Erythroblast (primary cell): Measurements from ENCODE around the gene CACNA2D2.

ENCODE experiments used
- DNase-seq, 2 experiments: peaks; one replicate each; lab custom pipeline; 2025; lab: John Stamatoyannopoulos, UW
- GATA1 ChIP-seq: IDR thresholded peaks from 2 replicates; pipeline ENCODE4 v1.6.1; 2011; ENCODE audit warnings: low read depth, mild to moderate bottlenecking, control low read depth, low read length, moderate library complexity
- POLR2A ChIP-seq: IDR thresholded peaks from 2 replicates; pipeline ENCODE4 v1.6.1; 2011; ENCODE audit warnings: mild to moderate bottlenecking, low read length

The CACNA2D2 gene

DNA sequence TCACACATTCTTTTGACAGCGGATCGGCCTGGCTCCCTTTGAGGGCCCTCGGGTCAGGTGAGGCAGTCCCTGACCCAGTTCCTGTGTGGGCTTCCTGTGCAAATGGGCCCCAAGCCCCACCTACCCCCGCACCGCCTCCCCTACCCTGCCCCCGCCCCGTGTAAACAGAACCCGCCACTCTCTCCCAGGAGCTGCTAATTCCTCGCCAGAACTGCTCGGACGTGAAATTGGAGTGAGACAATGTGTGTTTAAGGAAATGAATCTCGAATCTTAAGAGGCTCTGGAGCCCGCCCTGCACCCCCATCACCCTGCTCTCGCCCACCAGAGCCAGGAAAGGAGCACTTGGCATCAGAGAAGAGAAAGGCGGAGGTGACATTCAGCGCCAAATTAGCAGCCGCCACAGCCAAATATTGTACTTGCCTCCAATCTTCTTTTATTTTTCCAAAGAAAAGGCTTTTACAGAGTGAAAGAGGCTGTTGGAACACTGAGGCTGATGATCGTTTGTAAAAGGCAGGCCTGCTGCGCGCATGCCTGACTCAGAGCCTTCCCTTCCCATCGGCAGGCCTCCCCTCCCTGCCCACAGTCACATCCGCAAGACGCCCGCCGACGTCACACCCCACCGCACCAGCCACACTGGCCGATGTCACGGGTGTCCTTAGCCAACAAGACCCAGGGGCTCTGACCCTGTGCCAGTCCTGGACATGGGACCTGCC, 53.1 kb downstream of the CACNA2D2 start:
- no peak for DNase-seq
- TF ChIP-seq POLR2A, result no peak
- no peak for TF ChIP-seq GATA1

DNA sequence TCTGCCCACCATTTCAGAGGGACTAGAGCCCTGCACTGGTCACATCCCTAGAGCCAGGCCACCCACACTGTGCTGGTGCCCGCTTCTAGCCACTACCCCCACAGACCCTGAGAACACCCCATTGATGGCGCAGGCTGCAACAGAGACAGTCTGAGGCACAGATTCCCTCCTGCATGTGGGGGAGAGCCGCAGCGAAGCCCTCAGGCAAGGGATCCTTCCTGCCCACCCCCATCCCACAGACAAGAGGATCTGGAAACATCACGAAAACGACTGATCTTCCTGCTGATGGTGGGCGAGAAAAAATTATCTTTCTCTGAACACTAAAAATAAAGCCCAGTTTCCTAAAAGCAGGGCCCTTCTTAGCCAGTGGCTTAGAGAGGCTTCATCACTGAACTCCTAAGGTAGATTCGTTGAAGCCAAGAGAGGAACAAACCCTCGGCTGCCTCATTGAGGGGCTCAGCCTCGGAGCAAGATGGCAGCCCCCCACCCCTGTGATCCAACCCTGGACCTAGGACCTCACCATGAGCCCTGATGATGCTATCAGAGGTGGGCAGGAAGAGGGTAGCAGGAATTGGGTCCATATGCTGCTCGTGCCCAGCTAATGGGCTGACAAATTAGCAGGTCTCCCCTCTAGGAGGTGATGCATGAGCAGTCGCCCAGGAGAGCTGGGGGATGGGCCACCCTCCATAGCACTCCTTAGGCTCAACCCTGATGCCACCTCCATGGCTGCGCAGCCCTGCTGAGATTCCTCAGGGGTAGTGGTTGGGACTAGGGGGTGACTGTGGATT, 54.5 kb downstream of the CACNA2D2 start:
- TF ChIP-seq GATA1, result no peak
- TF ChIP-seq POLR2A, result no peak
- no peak for DNase-seq

DNA sequence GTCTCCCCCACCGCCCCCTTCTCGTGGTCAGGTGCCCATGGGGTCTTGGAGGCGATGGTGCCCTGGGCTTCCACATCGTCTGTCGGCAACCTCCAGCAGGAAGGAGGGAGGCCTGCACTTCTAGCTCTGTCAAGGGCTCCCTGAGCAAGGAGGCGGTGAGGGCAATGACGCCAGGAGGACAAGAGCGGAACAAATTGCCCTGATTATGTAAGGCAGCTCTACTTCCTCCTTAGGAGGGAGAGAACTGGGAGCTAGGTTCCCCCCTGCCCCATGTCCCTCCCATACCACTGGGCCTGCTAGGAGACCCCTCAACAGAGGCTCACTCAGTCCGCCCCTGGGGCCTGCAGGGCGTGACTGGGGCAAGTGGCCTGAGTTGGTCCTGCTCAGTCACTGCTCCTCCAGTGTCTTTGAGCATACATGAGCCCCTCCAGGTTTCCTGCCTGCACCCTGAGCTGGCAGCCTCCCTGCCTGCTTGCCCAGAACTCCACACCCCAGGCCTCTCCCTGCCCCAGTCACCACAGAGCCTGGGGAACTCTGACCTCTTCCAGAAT, 56.1 kb downstream of the CACNA2D2 start:
- TF ChIP-seq POLR2A, result no peak
- TF ChIP-seq GATA1, result no peak
- DNase-seq, result no peak

DNA sequence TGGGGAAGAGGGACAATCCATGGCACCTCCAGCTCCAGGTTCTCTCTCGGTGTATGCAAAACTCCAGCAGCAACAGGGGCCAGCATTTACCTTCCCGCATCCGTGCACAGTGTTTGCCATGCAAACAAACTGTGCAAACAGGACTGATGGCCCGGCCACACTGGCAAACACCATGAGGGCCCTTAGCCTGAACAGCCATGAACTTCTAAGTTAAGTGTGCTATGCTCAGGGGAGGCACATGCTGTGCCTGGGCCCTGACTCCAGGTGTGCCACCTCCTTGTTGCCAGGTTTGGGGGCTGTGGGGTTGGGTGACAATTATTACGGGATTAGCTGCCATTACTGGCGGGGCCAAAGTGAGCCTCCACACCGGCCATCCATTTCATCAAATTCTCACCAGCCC, 57.5 kb downstream of the CACNA2D2 start:
- TF ChIP-seq GATA1 (no peak), POLR2A (no peak)
- no peak for DNase-seq

DNA sequence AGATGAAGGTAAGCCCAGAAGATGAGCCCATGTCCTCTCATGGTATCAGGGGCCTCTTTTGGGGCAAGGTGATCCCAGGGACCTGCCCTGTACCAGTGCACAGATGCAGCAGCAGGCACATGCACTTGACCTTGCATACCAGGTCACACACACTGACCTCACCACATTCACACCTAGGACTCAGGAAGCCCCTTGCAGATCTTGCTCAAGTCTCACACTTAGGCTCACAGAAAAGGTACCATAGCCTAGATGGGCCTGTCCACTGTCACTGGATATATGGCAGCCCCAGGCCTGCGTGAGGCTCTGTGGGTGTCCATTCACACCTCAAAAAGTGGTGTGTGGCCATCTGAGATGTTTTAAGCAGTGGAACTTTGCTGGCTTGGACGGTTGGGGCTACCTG, 58.7 kb downstream of the CACNA2D2 start:
- TF ChIP-seq POLR2A (no peak), GATA1 (no peak)
- no peak for DNase-seq

DNA sequence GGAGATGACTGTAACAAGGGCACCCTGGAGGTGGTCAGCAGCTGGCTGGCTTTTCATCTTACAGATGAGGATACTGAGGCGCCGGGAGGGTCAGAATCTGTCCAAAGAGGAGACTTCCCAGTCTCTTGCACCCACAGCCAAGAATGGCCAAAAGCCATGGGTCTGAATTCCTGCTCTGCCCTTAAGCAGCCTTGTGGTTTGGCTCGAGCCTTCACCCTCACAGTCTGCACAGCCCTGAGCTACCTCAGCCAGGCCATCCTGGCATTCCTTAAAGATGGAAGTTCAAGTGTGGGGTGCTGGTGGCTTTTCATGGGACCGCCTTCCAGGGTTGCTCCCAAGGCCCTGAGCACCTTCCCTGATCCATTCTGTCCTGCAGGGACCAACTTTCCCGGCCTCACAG, 59.2 kb downstream of the CACNA2D2 start:
- TF ChIP-seq POLR2A (no peak), GATA1 (no peak)
- DNase-seq, result no peak

DNA sequence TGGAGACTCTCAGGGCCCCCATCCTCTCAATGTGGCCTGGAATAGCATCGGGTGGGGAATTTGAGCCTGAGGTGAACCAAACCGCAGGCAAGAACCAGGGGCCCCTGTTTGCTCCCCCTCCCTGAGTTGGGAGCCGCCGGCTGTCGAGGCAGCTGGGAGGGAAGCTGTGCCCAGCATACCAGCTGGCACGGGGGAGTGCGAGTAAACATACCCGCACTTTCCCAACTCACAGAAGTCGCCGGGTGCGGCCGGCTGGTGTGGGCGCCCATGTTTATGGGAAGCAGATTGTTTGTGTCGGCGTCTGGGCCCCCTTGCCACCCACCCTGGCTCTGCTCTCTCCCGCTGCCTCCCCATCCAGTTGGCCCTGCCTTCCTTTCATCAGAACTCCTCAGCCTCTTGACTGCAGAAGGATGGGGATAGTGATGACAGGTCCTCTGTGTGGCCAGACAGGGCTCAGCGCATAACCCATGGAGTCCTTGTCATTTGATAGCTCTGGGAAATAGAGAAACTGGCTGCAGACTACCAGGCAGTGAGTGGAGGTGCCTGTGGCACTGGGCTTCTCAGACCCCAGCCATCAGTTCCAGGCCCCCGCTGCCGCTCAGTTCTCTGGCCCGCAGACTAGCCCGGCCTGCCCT, 60.4 kb downstream of the CACNA2D2 start:
- DNase-seq, result no peak
- no peak for TF ChIP-seq POLR2A
- TF ChIP-seq GATA1, result no peak

DNA sequence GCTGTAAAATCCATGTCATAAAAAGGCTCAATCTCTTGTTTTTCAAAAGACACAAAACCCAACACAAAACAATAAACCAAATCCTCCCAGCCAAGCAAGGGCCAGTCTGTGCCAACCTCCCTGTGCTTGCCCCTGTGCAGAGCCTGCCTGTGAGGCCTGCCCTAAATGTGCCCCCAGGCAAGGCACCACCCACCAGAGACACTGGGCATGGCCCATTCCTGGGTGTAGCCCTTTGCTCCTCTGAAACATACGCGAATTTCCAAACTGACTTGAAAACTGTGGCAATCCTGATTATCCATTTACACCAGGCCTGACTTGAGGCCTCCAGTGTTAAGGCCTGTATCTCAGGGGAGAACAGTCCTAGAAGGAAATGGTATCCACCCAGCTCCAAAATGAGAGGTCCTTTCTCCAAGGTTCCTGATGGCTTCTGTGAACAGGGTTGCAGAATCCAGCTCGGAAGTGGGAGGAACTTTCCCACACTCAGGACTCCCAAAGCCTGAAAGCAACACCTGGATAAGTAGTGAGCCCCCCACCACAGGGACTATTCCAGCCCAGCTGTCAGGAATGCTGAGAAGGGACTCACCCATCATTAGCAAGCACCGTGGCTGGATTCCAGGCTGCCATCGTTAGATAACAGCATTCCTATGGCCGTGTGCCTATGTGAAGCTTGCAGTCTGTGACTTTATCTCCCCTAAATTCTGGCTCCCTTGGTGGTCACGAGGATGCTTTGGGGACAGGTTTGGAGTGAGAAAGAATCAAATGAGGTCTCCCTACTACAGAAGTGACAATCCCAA, 61.8 kb downstream of the CACNA2D2 start:
- no peak for TF ChIP-seq GATA1
- no peak for TF ChIP-seq POLR2A
- no peak for DNase-seq

DNA sequence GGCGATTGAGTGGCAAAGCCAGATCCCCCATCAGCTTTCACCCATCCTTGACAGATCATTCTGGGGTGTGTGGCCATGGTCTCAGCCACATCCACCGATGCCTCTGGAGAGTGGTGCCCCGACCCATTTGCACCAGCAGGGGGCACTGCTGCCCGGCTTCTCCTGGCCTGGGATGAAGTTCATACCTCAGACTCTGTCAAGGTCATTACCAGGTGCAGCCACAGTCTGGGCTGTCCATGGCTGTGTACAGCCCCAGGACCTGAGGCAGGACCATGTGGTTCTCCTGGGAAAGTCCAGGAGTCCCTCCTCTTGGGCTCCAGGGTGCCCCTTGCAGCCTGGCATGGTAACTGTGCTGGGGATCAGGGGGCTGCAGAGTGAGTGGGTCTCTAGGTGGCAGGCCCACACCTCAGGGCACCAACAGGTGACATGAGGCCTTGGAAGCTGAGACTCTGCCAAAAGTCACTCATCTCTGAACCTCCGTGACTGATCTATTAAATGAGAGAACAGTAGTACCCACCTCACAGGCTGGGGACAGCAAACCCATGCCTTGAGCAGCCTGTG, 67.2 kb downstream of the CACNA2D2 start:
- peak; percentile 65 to 82 for DNase-seq
- no peak for TF ChIP-seq POLR2A
- TF ChIP-seq GATA1, result no peak

DNA sequence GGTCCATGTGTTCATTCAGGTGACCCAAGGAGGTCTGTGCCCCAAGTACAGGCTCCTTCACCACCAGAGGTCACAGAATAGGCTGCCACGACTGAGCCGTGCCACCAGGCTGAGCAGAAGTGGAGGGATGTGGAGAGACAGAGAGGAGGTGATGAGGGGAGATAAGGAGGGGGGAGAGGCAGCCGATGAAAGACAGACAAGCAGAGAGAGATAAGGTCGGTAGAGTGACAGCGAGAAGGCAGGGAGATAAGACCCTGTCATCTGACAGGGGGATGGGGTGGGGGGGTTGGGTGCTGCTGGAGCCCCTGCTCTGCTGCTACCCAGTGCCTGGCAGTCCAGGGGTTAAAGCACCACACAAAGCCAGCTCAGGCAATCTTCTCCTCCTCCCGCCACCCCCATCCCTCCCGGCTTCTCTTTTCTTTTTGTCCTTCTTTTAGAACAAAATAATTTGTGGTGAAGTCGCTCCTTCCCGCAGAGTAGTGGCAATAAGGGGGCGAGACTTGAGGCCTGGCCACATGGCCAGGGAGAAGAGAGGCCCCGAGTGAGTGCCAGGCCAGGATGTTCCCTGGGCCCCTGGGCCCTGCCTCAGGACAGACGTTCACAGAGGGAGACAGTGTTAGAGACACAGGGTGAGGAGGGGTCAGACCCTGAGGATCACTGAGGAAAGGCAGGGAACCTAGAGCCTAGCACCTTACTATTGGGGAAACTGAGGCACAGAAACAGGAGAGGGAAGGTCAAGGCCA, 67.9 kb downstream of the CACNA2D2 start:
- TF ChIP-seq POLR2A, result no peak
- no peak for TF ChIP-seq GATA1
- peak; percentile 24 to 54 for DNase-seq

DNA sequence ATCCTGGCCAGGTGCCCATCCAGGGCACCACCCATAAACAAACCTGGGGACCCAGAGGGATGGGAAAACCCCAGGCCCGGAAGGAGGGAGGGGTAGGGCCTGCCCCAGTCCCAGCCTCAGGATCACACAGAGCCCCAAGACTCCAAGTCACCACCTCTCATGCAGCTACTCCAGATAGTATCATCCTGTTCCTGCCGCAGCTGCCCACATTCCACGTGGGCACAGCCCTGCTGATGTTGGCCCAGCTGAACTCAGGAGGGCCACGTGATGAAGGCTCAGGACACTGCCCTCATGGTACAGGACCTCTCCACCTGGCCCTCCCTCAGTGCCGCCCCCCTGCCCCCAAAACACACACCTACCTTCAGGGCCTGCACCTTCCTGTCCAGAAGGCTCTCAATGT, 69.5 kb downstream of the CACNA2D2 start:
- no peak for DNase-seq
- no peak for TF ChIP-seq POLR2A
- no peak for TF ChIP-seq GATA1

DNA sequence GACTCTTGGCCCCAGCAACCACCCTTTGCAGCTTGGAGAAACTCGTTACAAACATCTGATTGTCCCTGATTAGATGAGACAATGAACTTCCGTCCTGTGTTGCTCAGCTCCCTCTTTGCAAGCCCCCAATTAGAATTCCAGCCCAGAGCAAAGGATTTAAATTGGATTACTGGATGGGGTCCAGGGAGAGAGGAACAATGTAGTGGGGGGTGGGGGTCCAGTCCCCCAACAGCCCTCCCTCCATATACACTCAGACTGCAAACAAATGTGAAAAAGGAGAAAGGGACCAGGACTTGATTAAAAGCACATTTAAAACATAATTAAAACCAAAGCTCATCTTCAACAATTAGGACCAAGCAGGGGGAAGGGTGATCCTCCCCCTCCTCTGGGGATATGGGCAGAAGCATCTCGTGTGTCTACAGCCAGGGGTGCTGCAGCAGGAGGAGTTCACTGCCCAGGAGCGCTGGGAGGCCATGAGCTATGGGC, 72.4 kb downstream of the CACNA2D2 start:
- peak in 1 of 2 experiments; percentile 39 for DNase-seq
- no peak for TF ChIP-seq POLR2A
- no peak for TF ChIP-seq GATA1

DNA sequence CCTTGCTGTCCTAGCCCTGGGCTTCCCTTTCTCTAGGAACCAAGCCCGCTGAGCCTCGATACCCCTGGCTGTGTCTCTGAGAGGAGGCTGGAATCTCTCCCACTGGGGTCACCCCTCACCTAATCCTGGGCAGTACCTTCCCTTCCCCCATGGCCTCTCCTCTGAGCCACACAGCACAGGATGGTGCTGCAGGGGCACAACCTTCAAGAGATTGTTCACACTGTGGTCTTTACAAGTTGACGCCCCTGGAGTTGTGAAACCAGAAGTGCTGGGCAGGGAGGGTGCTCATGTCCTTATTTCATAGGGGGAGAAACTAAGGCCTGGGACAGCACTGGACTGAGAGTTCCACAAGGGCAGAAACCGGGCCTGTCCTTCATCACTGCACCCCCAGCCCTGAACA, 73.2 kb downstream of the CACNA2D2 start:
- DNase-seq, result no peak
- TF ChIP-seq GATA1, result no peak
- TF ChIP-seq POLR2A, result no peak
